Measurements from ENCODE around the gene COPG1.

Gene COPG1

DNA sequence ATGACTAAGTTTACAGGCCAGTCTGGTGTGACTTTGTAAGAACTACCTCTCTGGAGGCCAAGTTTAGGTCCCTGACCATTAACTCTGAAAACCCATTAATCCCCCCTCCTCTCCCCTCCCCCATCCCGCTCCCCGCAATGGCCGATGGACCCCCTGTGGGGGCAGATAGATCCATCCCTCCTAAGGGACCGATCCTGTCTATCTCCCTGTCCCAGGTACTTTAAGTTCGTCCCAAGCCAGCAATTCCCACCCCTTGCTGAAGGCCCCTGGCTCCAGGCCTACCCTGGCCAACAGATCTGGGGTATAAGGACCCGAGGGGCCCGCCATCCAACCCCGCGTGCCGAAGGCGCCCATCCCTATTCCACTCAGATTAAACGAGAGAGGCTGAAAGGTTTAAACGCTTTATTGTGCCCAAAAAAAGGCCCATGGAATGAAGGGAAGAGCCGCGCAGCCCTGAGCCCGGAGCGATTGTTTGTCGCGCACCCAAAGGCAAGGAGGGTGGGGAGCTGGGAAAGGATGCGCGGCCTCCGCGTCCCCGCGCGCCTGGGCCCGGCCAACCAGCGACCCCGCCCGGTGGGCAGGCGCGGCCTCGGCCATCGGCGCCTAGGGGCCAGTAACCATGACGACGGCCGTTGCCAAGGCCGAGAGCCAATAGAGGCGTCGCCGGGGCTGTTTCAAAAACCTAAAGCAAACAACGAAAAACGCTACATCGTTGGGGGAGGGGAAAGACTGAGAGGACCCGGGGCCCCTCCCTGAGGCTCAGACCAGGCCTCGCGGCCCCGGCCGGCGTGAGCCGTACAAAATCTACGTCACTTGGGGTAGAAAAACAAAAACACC, 65.2 kb downstream of the COPG1 start:
- DNase-seq (ENCODE audit: low spot score): peak; percentile 95

GRCh38 chr3:129315223-129315997, 66.0 kb downstream of the COPG1 start:
- DNase-seq (ENCODE audit: low spot score): peak; percentile 53

- DNase-seq (ENCODE audit: low spot score): no peak
These were observed 66.5 kb downstream of the COPG1 start for GRCh38 chr3:129315998-129316247.

GRCh38 chr3:129316248-129317013, 67.0 kb downstream of the COPG1 start:
- DNase-seq (ENCODE audit: low spot score): peak; percentile 91

DNA sequence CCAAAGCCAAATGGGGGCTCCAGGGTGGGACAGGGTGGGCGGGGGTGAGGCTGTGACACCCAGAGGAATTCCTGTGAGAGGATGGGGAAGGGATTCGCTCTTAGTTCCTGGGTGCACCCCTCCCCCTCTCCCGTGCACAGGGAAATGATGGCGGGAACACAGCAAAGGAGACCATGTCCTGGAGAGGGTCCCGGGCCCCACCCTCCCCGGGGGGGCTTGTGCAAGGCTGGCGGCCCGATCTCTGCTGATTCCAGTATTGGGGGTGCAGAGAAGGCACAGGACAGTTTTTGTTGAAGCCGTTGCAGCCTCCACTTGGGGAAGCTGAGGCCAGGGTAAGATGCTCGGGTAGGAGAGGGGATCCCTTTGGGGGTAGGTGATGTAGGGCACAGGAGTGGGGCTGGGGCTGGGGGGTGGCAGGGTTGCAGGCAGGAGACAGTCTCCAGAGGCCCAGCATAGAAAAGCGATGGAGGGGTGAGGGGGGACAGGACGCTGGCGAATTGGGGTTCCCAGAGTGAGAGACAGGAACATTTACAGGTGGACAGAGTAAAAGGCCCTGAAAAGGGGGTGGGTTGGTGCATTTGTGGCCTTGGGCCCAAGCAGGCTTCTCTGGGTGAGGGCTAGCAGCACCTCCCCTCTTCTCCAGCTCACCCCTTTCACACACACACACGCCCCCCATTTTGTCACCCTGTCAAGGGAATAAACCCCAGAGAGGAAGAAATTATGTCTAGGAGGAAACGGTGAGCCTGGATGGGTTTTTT, 67.8 kb downstream of the COPG1 start:
- no peak for DNase-seq (ENCODE audit: low spot score)

GRCh38 chr3:129317848-129318247, 68.4 kb downstream of the COPG1 start:
- no peak for DNase-seq (ENCODE audit: low spot score)

- no peak for DNase-seq (ENCODE audit: low spot score)
These were observed 69.5 kb downstream of the COPG1 start for GRCh38 chr3:129318921-129319320.

DNA sequence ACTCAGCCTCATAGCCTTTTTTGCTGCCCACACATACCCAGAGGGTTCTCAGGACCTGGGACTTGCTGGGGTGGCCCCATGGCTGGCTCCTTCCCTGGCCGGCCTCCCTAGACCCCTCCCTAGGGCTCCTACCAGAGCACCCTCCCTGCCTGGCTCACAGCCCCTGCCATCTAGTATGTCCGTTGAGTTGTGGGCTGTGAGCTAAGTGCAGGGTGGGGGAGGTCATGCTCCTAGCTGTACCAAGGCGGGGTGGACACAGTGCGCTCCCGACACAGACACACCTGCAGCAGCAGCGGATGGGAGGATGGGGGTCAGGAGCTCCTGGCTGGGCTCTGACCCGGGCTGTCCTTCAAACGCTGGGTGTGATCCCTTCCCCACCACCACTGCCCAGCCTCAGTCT, 70.9 kb downstream of the COPG1 start:
- DNase-seq (ENCODE audit: low spot score): no peak

DNA sequence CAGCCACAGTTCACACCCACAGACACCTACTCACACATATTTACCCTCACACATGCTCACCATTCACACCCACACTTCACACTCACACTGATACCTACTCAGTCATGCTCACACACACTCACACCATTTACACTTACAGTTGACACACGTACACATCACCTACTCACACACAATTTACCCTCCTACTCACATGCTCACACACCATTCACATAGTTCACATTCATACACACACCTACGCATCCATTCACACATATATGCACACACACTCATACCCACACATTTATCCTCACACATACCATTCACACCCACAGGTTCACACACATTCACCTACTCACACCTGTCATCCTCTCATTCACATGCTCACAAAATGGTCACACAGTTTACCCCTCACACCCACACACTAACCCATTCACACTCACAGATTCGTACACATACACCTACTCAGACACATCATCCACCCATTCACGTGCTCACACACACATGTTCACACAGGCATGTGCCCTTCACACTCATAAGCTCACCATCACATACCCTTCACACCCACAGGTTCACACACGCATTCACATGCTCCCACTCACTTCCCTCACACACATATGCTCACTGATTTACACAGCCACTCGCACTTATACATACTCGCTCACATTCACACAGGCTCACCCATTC, 71.5 kb downstream of the COPG1 start:
- no peak for DNase-seq (ENCODE audit: low spot score)

- DNase-seq (ENCODE audit: low spot score): no peak
These were observed 72.5 kb downstream of the COPG1 start for GRCh38 chr3:129321887-129322286.

GRCh38 chr3:129323651-129324294, 74.4 kb downstream of the COPG1 start:
- DNase-seq (ENCODE audit: low spot score): no peak

GRCh38 chr3:129324855-129325254, 75.4 kb downstream of the COPG1 start:
- DNase-seq (ENCODE audit: low spot score): no peak

DNA sequence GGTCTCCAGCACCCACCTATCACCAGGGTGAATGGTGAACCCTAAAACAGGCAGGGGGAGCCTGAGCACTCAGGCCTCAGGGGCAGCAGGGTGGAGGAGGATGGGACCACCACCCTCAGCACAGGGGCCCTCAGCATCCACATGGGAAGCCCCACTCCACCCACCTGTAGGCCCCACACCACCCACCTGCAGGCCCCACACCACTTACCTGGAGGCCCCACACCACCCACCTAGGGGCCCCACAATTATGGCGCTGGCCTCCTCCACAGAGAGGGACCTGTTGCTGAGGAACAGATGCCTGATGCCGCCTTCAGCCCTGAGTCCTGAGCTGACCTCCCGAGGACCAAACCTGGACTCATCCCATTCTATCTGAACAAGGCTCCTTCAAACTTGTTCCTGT, 76.0 kb downstream of the COPG1 start:
- DNase-seq (ENCODE audit: low spot score): no peak

- no peak for DNase-seq (ENCODE audit: low spot score)
These were observed 76.7 kb downstream of the COPG1 start for GRCh38 chr3:129326138-129326537.

DNA sequence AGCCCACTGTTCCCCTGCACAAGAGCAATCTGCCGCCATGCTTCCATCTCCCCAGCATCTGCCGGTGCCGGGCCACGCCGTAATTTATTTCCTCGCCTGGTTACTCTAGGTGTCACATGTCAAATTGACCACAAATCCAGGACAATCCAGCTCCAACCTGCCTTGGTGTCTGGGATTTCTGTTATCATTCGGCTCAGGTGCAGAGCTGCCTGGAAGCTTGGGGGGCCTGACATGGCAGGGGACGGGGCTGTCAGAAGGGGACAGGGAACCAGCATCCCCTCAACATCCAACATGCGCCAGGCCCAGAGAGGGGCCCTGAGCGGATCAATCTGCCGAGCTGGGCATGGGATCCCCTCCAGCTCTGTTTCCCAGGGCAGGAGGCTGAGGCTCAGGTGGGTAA, 77.2 kb downstream of the COPG1 start:
- DNase-seq (ENCODE audit: low spot score): no peak

All from AG08396 (cell line).